Neural progenitor cell (in vitro differentiated cells): ENCODE results near the gene POM121C. TPM values are rescaled to one million over a fixed set of nuclear protein-coding genes. Genes with fewer than 3 reads are reported as not detected.
"Not testable (repeated sequence)": the region's sequence is repeated elsewhere in the genome, so short reads cannot be mapped to it uniquely, and the experiment has no call there.

Source experiments
- DNase-seq: peaks from one replicate; pipeline ENCODE4 v3.0.0-alpha.2; 2016; ENCODE audit warnings: low spot score
- H2AFZ ChIP-seq: fragments of 200-600 bp; sonication (generic); replicated peaks from 2 replicates; pipeline ENCODE4 v1.6.1; 2016; ENCODE audit warnings: antibody characterized with exemption
- H3F3A ChIP-seq: fragments of 200-600 bp; sonication (generic); 2 replicates; pipeline ENCODE4 v1.6.1; 2016; ENCODE audit warnings: antibody characterized with exemption, low read depth
- H3K27ac ChIP-seq: fragments of 200-600 bp; sonication (generic); 2 replicates; pipeline ENCODE4 v1.5.1; 2016; ENCODE audit warnings: mild to moderate bottlenecking
- H3K27me3 ChIP-seq: fragments of 200-600 bp; sonication (generic); 2 replicates; pipeline ENCODE4 v1.6.1; 2016; ENCODE audit warnings: mild to moderate bottlenecking, moderate library complexity
- H3K36me3 ChIP-seq: fragments of 200-600 bp; sonication (generic); 2 replicates; pipeline ENCODE4 v1.5.1; 2016
- H3K4me1 ChIP-seq: fragments of 200-600 bp; sonication (generic); 2 replicates; pipeline ENCODE4 v1.6.1; 2016; ENCODE audit warnings: mixed run types
- H3K4me2 ChIP-seq: fragments of 200-600 bp; sonication (generic); 2 replicates; pipeline ENCODE4 v1.6.1; 2016
- H3K4me3 ChIP-seq: fragments of 200-600 bp; sonication (generic); 2 replicates; pipeline ENCODE4 v1.5.1; 2016
- H3K79me2 ChIP-seq: fragments of 200-600 bp; sonication (generic); 2 replicates; pipeline ENCODE4 v1.6.1; 2016; ENCODE audit warnings: low read depth
- H3K9ac ChIP-seq: fragments of 200-600 bp; sonication (generic); 2 replicates; pipeline ENCODE4 v1.6.1; 2016
- H3K9me3 ChIP-seq: fragments of 200-600 bp; sonication (generic); 2 replicates; pipeline ENCODE4 v1.5.1; 2016; ENCODE audit warnings: low read depth
- H4K20me1 ChIP-seq: fragments of 200-600 bp; sonication (generic); 2 replicates; pipeline ENCODE4 v1.6.1; 2016; ENCODE audit warnings: low read depth
- H3K27ac Mint-ChIP-seq: 3 replicates; pipeline ENCODE4 v1.8.0; 2021; ENCODE audit warnings: mixed read lengths
- H3K27me3 Mint-ChIP-seq: 2 replicates; pipeline ENCODE4 v1.8.0; 2022; ENCODE audit warnings: low read depth, mild to moderate bottlenecking, inconsistent platforms, moderate library complexity, mixed read lengths; ENCODE audit not compliant: insufficient read depth
- H3K36me3 Mint-ChIP-seq: 3 replicates; pipeline ENCODE4 v1.8.0; 2021; ENCODE audit warnings: mixed read lengths
- H3K4me1 Mint-ChIP-seq: 3 replicates; pipeline ENCODE4 v1.8.0; 2021; ENCODE audit warnings: mixed read lengths
- H3K4me3 Mint-ChIP-seq: 3 replicates; pipeline ENCODE4 v1.8.0; 2021; ENCODE audit warnings: mild to moderate bottlenecking, moderate library complexity, mixed read lengths
- H3K9me3 Mint-ChIP-seq: 3 replicates; pipeline ENCODE4 v1.8.0; 2020; ENCODE audit warnings: mixed read lengths
- total RNA-seq: library from RNA; depleted of rRNA; stranded (reverse); fragments of >200 nt; gene quantifications from 2 replicates; pipeline ENCODE4 v1.2.3, GENCODE V29; 2015; ENCODE audit warnings: low replicate concordance

Gene POM121C
- total RNA-seq, 1 donor from 2014 or later, result 14.1 TPM

- not testable (repeated sequence) for H3K4me3 Mint-ChIP-seq, H3K79me2 ChIP-seq
Measured at GRCh38 chr7:75398771-75399700, 87.1 kb downstream of the POM121C start.

GRCh38 chr7:75397865-75398264 lies 88.2 kb downstream of the POM121C start:
- H3K36me3 ChIP-seq, H3K4me3 ChIP-seq, H3K4me2 ChIP-seq, H3K79me2 ChIP-seq, H3K4me1 Mint-ChIP-seq, H3K4me1 ChIP-seq, H3K27me3 Mint-ChIP-seq, H2AFZ ChIP-seq, H3K9ac ChIP-seq, H3K36me3 Mint-ChIP-seq, H3K27ac ChIP-seq, H4K20me1 ChIP-seq, H3F3A ChIP-seq, DNase-seq, H3K4me3 Mint-ChIP-seq, H3K9me3 Mint-ChIP-seq, H3K27me3 ChIP-seq, H3K27ac Mint-ChIP-seq, H3K9me3 ChIP-seq: not testable (repeated sequence)

More at GRCh38 chr7:75398771-75399700, 87.1 kb downstream of the POM121C start:
- not testable (repeated sequence) for H2AFZ ChIP-seq, H3K4me3 ChIP-seq, H3K4me1 Mint-ChIP-seq, H3K27ac ChIP-seq, H3K9me3 ChIP-seq, H3K4me2 ChIP-seq, H3K27ac Mint-ChIP-seq, H3K36me3 ChIP-seq, H3K9ac ChIP-seq, H3K4me1 ChIP-seq, H3K27me3 Mint-ChIP-seq, H3K9me3 Mint-ChIP-seq, H3F3A ChIP-seq, DNase-seq, H4K20me1 ChIP-seq, H3K36me3 Mint-ChIP-seq, H3K27me3 ChIP-seq

- not testable (repeated sequence) for H3K9me3 ChIP-seq, H3K27ac ChIP-seq, H3F3A ChIP-seq, H3K4me3 ChIP-seq, H3K36me3 Mint-ChIP-seq, DNase-seq, H3K27ac Mint-ChIP-seq, H3K4me2 ChIP-seq, H3K4me3 Mint-ChIP-seq, H3K27me3 ChIP-seq, H3K9me3 Mint-ChIP-seq, H3K36me3 ChIP-seq, H3K4me1 ChIP-seq, H3K79me2 ChIP-seq, H2AFZ ChIP-seq, H3K9ac ChIP-seq, H3K4me1 Mint-ChIP-seq, H3K27me3 Mint-ChIP-seq, H4K20me1 ChIP-seq
Measured at GRCh38 chr7:75395329-75395728, 90.8 kb downstream of the POM121C start, which contains the start of gene TRIM73. Gene TRIM73 (plus strand): TSS chr7:75395629. CDS start chr7:75398934, 3,305 bp downstream.

GRCh38 chr7:75393194-75393593 lies 92.9 kb downstream of the POM121C start:
- H3K79me2 ChIP-seq, H3K4me3 ChIP-seq, H4K20me1 ChIP-seq, H3K4me1 ChIP-seq, H3K9me3 Mint-ChIP-seq, H3K27me3 ChIP-seq, H2AFZ ChIP-seq, H3K27me3 Mint-ChIP-seq, H3K36me3 ChIP-seq, H3F3A ChIP-seq, H3K36me3 Mint-ChIP-seq, H3K9me3 ChIP-seq, DNase-seq, H3K4me3 Mint-ChIP-seq, H3K4me2 ChIP-seq, H3K27ac Mint-ChIP-seq, H3K27ac ChIP-seq, H3K9ac ChIP-seq, H3K4me1 Mint-ChIP-seq: not testable (repeated sequence)

GRCh38 chr7:75374519-75375317 lies 111.4 kb downstream of the POM121C start:
- H3K9ac ChIP-seq, H4K20me1 ChIP-seq, H2AFZ ChIP-seq, H3K4me2 ChIP-seq, H3K36me3 Mint-ChIP-seq, H3F3A ChIP-seq, H3K9me3 ChIP-seq, H3K27ac Mint-ChIP-seq, H3K27ac ChIP-seq, H3K9me3 Mint-ChIP-seq, H3K27me3 Mint-ChIP-seq, H3K79me2 ChIP-seq, H3K4me3 Mint-ChIP-seq, H3K4me1 ChIP-seq, DNase-seq, H3K27me3 ChIP-seq, H3K36me3 ChIP-seq, H3K4me3 ChIP-seq, H3K4me1 Mint-ChIP-seq: not testable (repeated sequence)

GRCh38 chr7:75374144-75374518 lies 112.0 kb downstream of the POM121C start:
- H3K79me2 ChIP-seq, H3K9ac ChIP-seq, H3K4me2 ChIP-seq, H3K4me1 Mint-ChIP-seq, H2AFZ ChIP-seq, H3F3A ChIP-seq, H4K20me1 ChIP-seq, H3K27ac ChIP-seq, H3K9me3 Mint-ChIP-seq, H3K4me1 ChIP-seq, H3K4me3 ChIP-seq, H3K27me3 ChIP-seq, H3K36me3 Mint-ChIP-seq, DNase-seq, H3K36me3 ChIP-seq, H3K4me3 Mint-ChIP-seq, H3K27me3 Mint-ChIP-seq, H3K27ac Mint-ChIP-seq, H3K9me3 ChIP-seq: not testable (repeated sequence)

GRCh38 chr7:75367313-75367712 lies 118.8 kb downstream of the POM121C start:
- not testable (repeated sequence) for H3K4me1 Mint-ChIP-seq, DNase-seq

More at GRCh38 chr7:75367313-75367712, 118.8 kb downstream of the POM121C start:
- H3K4me2 ChIP-seq, H3K27me3 ChIP-seq, H3K9ac ChIP-seq, H3K4me1 ChIP-seq, H3K79me2 ChIP-seq, H3K9me3 ChIP-seq, H3K27ac ChIP-seq, H3F3A ChIP-seq, H4K20me1 ChIP-seq, H3K36me3 Mint-ChIP-seq, H3K36me3 ChIP-seq, H3K4me3 ChIP-seq, H3K27me3 Mint-ChIP-seq, H3K9me3 Mint-ChIP-seq, H3K4me3 Mint-ChIP-seq, H2AFZ ChIP-seq, H3K27ac Mint-ChIP-seq: not testable (repeated sequence)
